K562 (cell line): ENCODE measurements around the gene CD300C. TPM values are rescaled to one million over a fixed set of nuclear protein-coding genes. Genes with fewer than 3 reads are reported as not detected.

Experiments
- CGGBP1 ChIP-seq: fragments of 250-450 bp; sonication (Bioruptor Pico); IDR thresholded peaks from 2 replicates; pipeline ENCODE4 v1.9.0; 2021; ENCODE audit warnings: mild to moderate bottlenecking
- CREM ChIP-seq: IDR thresholded peaks from 2 replicates; pipeline ENCODE4 v1.6.1; 2014; ENCODE audit warnings: antibody characterized with exemption, low read depth
- HDAC2 ChIP-seq: fragments of 450-650 bp; IDR thresholded peaks from 2 replicates; pipeline ENCODE4 v1.6.1; 2016; ENCODE audit warnings: mild to moderate bottlenecking
- MGA ChIP-seq: fragments of 450-650 bp; IDR thresholded peaks from 2 replicates; pipeline ENCODE4 v1.6.1; 2016; ENCODE audit warnings: mild to moderate bottlenecking, moderate library complexity
- RAD51 ChIP-seq: fragments of 450-650 bp; IDR thresholded peaks from 2 replicates; pipeline ENCODE4 v1.7.1; 2016; ENCODE audit warnings: low read depth, mild to moderate bottlenecking, borderline replicate concordance
- STAT6 ChIP-seq: sonication (generic); formaldehyde crosslinking; IDR thresholded peaks from 2 replicates; pipeline ENCODE4 v1.8.1; 2023; ENCODE audit warnings: mild to moderate bottlenecking, missing genetic modification reagents
- USF1 ChIP-seq: sonication (generic); formaldehyde crosslinking; IDR thresholded peaks from 2 replicates; pipeline ENCODE4 v1.9.0; 2022; ENCODE audit warnings: mild to moderate bottlenecking, missing genetic modification reagents
- ZNF512 ChIP-seq: IDR thresholded peaks from 2 replicates; pipeline ENCODE4 v1.6.1; 2016; ENCODE audit warnings: missing genetic modification characterization, missing compliant biosample characterization
- polyA plus RNA-seq, 8 experiments: library from polyadenylated mRNA; depleted of rRNA in 4 of 8; stranded (reverse) in 5 of 8; unstranded in 3 of 8; fragments of >200 nt; fragmentation: Nextera tagmentation in 2 of 8; fragmentation: Illumina TruSeq in 1 of 8; extraction: Ambion mirVana in 2 of 8; extraction: Trizol in 1 of 8; gene quantifications; 2 replicates each; pipeline versions ENCODE4 v1.2.1 to v1.2.3, GENCODE V29; 2011 to 2014; ENCODE audit warnings: inconsistent platforms in 1 of 8, missing spikeins in 1 of 8
- total RNA-seq, 7 experiments: library from RNA; depleted of rRNA in 6 of 7; stranded (reverse); fragments of >200 nt in 6 of 7; fragmentation: Illumina TruSeq in 2 of 7; extraction: Trizol in 2 of 7; gene quantifications; 2 replicates each; pipeline versions ENCODE4 v1.2.1 to v1.2.3, GENCODE V29; 2011 to 2021; ENCODE audit warnings: low replicate concordance in 1 of 7

Gene CD300C
- total and polyA plus RNA-seq, 9 of the 15 experiments (the other 6 are each of a cell fraction or from before 2014, with no cell fraction given) = 0.04 to 0.16 (median 0.07) TPM; not detected in 6

- TF ChIP-seq MGA (peak; percentile 58; the same call in 1 of the 2 replicates), CREM (peak; percentile 72; the same call in 1 of the 2 replicates), USF1 (CRISPR knock-in tag) (peak; percentile 94), HDAC2 (no peak), RAD51 (peak; percentile 99), ZNF512 (tag) (no peak), STAT6 (CRISPR knock-in tag) (no peak), CGGBP1 (no peak)
Measured at GRCh38 chr17:74514632-74515334, 31.1 kb downstream of the CD300C start (continued).
